Measurements from ENCODE around the gene MAD1L1.

The MAD1L1 gene

GRCh38 chr7:1897861-1898627 lies 334.7 kb downstream of the MAD1L1 start:
- in situ Hi-C loops (cut with HindIII; ENCODE audit: low sequenced_read_pairs): no loop called here
- no peak for DNase-seq (ENCODE audit: low read depth)
- no peak for TF ChIP-seq CTCF (IDR thresholded peaks at IDR 0.05; ENCODE audit: low read depth, low read length, missing control alignments)
- H3K4me3 ChIP-seq (ENCODE audit: low read depth, low read length): no peak overlapping the region

DNA sequence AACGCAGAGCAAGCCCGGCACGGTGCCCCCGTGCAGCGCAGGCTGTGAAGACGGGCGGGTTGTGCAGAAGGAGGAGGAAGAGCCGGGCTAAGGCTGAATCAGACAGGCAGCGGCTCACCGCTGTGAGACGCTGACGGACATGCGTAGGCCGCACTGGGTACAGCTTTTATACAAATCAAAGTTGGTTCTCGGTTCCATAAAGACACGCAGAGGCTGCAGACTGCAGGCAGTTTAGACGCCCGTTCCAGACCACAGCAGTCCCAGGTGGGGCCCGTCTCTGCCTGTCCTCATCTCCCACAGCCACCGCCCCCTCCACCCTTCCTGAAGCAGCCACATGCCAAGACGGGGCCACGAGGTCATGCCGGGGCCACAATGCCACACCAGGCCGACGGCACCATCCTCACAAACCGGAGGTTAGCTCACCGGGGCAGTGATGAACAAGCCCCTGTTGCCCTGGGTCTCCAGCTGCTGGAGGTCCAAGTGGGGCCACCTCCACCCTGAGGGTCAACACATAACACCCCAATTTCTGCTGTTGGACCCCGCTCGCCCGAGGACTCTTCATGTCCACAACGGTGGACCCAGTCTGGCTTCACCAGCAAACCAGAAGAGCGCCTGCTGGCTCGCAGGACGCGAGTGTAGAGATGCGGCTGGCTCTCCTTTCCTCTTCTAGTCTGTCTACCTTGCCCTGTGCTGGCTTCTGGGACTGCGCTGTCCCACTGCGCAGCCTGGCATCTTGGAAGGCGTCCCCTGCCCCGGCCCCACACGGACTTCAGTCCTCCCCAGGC lies 335.5 kb downstream of the MAD1L1 start:
- no peak overlapping the region for H3K4me3 ChIP-seq (ENCODE audit: low read depth, low read length)
- in situ Hi-C loops (cut with HindIII; ENCODE audit: low sequenced_read_pairs): no loop called here
- DNase-seq (ENCODE audit: low read depth): peak; percentile 5
- no peak for TF ChIP-seq CTCF (IDR thresholded peaks at IDR 0.05; ENCODE audit: low read depth, low read length, missing control alignments)

- H3K4me3 ChIP-seq (ENCODE audit: low read depth, low read length): no peak overlapping the region
- no peak for DNase-seq (ENCODE audit: low read depth)
- no peak for TF ChIP-seq CTCF (IDR thresholded peaks at IDR 0.05; ENCODE audit: low read depth, low read length, missing control alignments)
- in situ Hi-C loops (cut with HindIII; ENCODE audit: low sequenced_read_pairs): no loop called here
These were observed 336.9 kb downstream of the MAD1L1 start for GRCh38 chr7:1895664-1896515.

- TF ChIP-seq CTCF (IDR thresholded peaks at IDR 0.05; ENCODE audit: low read depth, low read length, missing control alignments): no peak
- H3K4me3 ChIP-seq (ENCODE audit: low read depth, low read length): no peak overlapping the region
- in situ Hi-C loops (cut with HindIII; ENCODE audit: low sequenced_read_pairs): no loop called here
- DNase-seq (ENCODE audit: low read depth): no peak
These were observed 337.7 kb downstream of the MAD1L1 start for GRCh38 chr7:1894906-1895663.

DNA sequence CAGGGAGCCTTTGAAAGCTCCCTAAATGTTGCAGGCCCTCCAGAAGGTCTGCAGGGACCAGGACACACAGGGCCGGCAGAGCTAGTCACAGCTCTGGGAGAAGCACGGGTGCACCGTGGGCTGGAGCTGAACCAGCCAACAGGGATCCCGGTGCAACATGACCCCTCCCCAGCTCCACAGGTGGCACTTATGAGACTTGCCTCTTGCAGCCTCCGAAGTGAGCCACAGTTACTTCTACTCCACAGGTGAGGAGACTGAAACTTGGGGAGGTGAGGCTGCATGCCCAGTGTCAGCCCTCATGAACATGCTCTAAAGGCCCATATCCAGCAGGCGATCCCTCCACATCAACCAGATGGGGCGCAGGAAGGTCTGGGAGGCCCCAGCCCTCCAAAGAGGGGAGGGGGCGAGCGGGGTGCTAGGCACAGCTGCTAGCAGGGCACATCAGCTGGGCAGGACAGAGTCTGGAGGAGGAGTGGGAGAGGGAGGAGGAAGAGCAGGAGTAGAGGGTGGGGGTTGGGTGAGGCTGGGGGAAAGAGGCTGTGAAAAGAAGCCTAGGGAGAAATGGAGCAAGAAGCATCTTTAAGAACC lies 338.3 kb downstream of the MAD1L1 start:
- no peak overlapping the region for H3K4me3 ChIP-seq (ENCODE audit: low read depth, low read length)
- in situ Hi-C loops (cut with HindIII; ENCODE audit: low sequenced_read_pairs): no loop called here
- no peak for DNase-seq (ENCODE audit: low read depth)
- no peak for TF ChIP-seq CTCF (IDR thresholded peaks at IDR 0.05; ENCODE audit: low read depth, low read length, missing control alignments)

All from astrocyte of the cerebellum (primary cell).